Common myeloid progenitor, CD34-positive (primary cell): ENCODE measurements around the gene ROCK1.

ENCODE experiments used
- CTCF ChIA-PET: fragments of 350-600 bp; sonication (Branson Sonifier 250); formaldehyde crosslinking; loops from one replicate; lab custom pipeline; 2021; ENCODE audit warnings: antibody characterized with exemption; lab: Charles Lee
- POLR2A ChIA-PET: fragments of 350-600 bp; sonication (Branson Sonifier 250); formaldehyde crosslinking; loops from one replicate; lab custom pipeline; 2021; ENCODE audit warnings: antibody characterized with exemption; lab: Charles Lee
- DNase-seq, 3 donors: peaks; one replicate each; pipeline versions ENCODE4 v3.0.0 to v3.0.0-alpha.2; 2013
- H3K27ac ChIP-seq, 2 experiments: 1 replicate in 1 of 2; 2 replicates in 1 of 2; pipeline ENCODE4 v1.7.0; 2013; ENCODE audit warnings: inconsistent platforms in 2 of 2, low read length in 2 of 2, mild to moderate bottlenecking in 2 of 2, low read depth in 1 of 2, moderate library complexity in 1 of 2; ENCODE audit not compliant: severe bottlenecking in 2 of 2, insufficient read depth in 1 of 2, poor library complexity in 1 of 2
- H3K27me3 ChIP-seq, 5 experiments: replicated peaks in 2 of 5; 1 replicate in 3 of 5; 2 replicates in 2 of 5; pipeline versions ENCODE4 v1.6.1 to v1.7.0; 2013; ENCODE audit warnings: low read length in 4 of 5, mild to moderate bottlenecking in 2 of 5, moderate library complexity in 2 of 5, inconsistent platforms in 1 of 5; ENCODE audit not compliant: insufficient read depth in 5 of 5, control insufficient read depth in 4 of 5
- H3K36me3 ChIP-seq, 4 experiments: 1 replicate in 2 of 4; 2 replicates in 2 of 4; pipeline versions ENCODE4 v1.6.1 to v1.7.0; 2013; ENCODE audit warnings: low read length in 3 of 4, control low read depth in 1 of 4, mild to moderate bottlenecking in 1 of 4; ENCODE audit not compliant: control insufficient read depth in 4 of 4, insufficient read depth in 4 of 4
- H3K4me1 ChIP-seq, 4 experiments: 1 replicate in 3 of 4; 2 replicates in 1 of 4; pipeline versions ENCODE4 v1.6.1 to v1.7.1; 2013; ENCODE audit warnings: low read length in 3 of 4, mild to moderate bottlenecking in 3 of 4, control low read depth in 1 of 4, inconsistent platforms in 1 of 4, moderate library complexity in 1 of 4; ENCODE audit not compliant: control insufficient read depth in 4 of 4, insufficient read depth in 4 of 4; ENCODE audit errors: control extremely low read depth in 1 of 4
- H3K4me3 ChIP-seq, 7 experiments: 1 replicate in 4 of 7; 2 replicates in 3 of 7; pipeline versions ENCODE4 v1.5.1 to v1.7.0; 2013; ENCODE audit warnings: mild to moderate bottlenecking in 7 of 7, low read length in 6 of 7, moderate library complexity in 6 of 7, inconsistent platforms in 2 of 7, low read depth in 2 of 7, control low read depth in 1 of 7; ENCODE audit not compliant: insufficient read depth in 4 of 7, control insufficient read depth in 1 of 7; ENCODE audit errors: extremely low read depth in 1 of 7
- H3K9me3 ChIP-seq, 5 experiments: 1 replicate in 4 of 5; 2 replicates in 1 of 5; pipeline versions ENCODE4 v1.6.1 to v1.7.1; 2013; ENCODE audit warnings: low read length in 4 of 5, mild to moderate bottlenecking in 2 of 5, inconsistent platforms in 1 of 5, low read depth in 1 of 5, moderate library complexity in 1 of 5; ENCODE audit not compliant: control insufficient read depth in 4 of 5, insufficient read depth in 2 of 5; ENCODE audit errors: control extremely low read depth in 1 of 5
- WGBS: methylation state at CpG from one replicate; pipeline ENCODE4 v1.1.5; 2013; ENCODE audit not compliant: insufficient coverage; 5-methylcytosine and 5-hydroxymethylcytosine counted together

Gene ROCK1

DNA sequence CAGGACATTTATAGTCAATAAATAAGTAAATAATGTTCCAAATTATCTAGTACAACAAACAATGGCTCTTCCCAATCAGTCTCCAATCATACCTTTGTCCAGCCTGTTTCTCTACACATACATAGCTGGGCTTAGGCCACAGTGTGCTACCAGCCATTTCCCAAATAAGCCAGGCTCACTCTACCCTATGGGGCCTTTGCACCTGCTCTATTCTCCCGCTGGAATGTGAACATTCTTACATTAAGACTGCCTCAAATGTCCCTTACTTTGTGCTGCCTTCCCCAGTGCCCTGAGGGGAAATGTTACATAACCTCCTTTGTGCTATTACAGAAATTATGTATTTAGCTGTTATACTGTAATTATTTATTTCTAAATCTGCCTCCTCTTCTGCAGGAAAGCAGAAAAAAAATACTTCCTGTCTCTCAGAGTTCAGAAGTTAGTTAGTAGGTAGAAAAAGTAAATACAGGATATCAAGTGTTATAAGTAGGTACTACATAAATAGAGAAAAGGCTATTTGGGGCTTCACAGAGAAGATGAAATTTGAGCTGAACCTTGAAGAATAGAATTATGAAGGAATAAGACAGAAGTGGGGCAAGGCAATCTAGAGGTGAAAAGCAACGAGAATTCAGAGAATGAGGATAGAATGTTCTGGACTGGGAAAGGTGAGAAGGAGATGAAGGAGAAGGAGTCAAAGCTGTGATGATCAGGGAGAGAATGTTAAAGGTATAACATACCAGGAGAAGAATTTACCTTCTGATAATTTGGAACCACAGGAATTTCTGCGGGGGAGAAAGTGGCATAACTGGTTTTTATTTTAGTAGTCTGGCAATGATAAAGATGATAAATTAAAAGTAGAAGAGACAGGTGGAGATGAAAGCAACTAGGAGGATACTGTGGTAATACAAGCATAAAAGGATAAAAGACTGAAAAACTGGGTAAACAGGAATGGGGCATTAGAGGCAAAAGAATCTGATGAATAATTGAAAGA lies 37.0 kb downstream of the ROCK1 start:
- peak in 1 of 3 donors; percentile 7 for DNase-seq
- POLR2A ChIA-PET: no interaction called here
- WGBS: 81% methylated on average over 2 of the region's 3 CpGs
- H3K4me1 ChIP-seq: peaks cover 12 to 32% (median 27%) of the 10 kb centered on the region in 4 experiments
- H3K27ac ChIP-seq: peak overlapping the region in 1 of 2 experiments; percentile 36
- peak overlapping the region in 3 of 7 experiments; percentile 2 to 38 (median 2) for H3K4me3 ChIP-seq
- no peaks in the 10 kb centered on the region for H3K9me3 ChIP-seq
- H3K36me3 ChIP-seq: no peaks in the 10 kb centered on the region
- H3K27me3 ChIP-seq: no peaks in the 10 kb centered on the region
- CTCF ChIA-PET: interaction anchor here (0.9 to 1.6 kb wide), 2 partner anchors 18 to 21 kb away, joined by 3 to 4 read pairs; no protein-coding TSS in a partner anchor

DNA sequence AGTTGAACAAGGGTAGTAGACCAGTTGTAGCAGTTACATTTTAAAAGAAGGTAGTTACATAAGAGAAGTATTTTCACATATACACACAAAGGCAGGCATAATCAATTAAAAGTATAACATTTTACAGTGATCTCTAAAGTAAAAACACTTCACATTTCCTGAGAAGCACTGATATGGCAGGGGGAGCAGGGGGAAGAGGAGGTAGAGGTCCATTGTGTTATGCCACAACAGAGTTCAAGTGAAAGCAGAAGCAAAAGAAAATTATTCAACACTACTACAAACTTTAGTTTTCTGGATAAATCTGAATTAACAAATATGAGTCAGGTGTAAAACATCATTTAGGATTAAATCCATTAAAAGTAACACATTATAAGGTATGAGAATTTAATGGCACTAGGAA lies 38.4 kb downstream of the ROCK1 start:
- ChIA-PET POLR2A (no interaction called here), CTCF (interaction anchor here (1.4 kb wide), 1 partner anchor 8 kb away, joined by 3 read pairs; no protein-coding TSS in a partner anchor)
- H3K4me3 ChIP-seq: no peak overlapping the region
- peak in 2 of 3 donors; percentile 31 to 39 for DNase-seq
- H3K27ac ChIP-seq: no peak overlapping the region
- no peaks in the 10 kb centered on the region for H3K36me3 ChIP-seq
- no peaks in the 10 kb centered on the region for H3K27me3 ChIP-seq
- peaks cover 12 to 26% (median 23%) of the 10 kb centered on the region in 4 experiments for H3K4me1 ChIP-seq
- no peaks in the 10 kb centered on the region for H3K9me3 ChIP-seq

GRCh38 chr18:21071071-21071470 lies 40.5 kb downstream of the ROCK1 start:
- H3K36me3 ChIP-seq: peaks cover 2 to 6% (median 4%) of the 10 kb centered on the region in 4 experiments
- H3K27me3 ChIP-seq: no peaks in the 10 kb centered on the region
- ChIA-PET CTCF (interaction anchor here (2.1 kb wide), 1 partner anchor 17 kb away, joined by 5 read pairs; no protein-coding TSS in a partner anchor), POLR2A (interaction anchor here (0.7 kb wide), 1 partner anchor 747 kb away, joined by 4 read pairs; no protein-coding TSS in a partner anchor)
- DNase-seq: no peak
- H3K4me3 ChIP-seq: no peak overlapping the region
- 94% methylated on average over 4 of the region's 4 CpGs for WGBS
- no peaks in the 10 kb centered on the region for H3K9me3 ChIP-seq
- H3K4me1 ChIP-seq: peaks cover 12 to 26% (median 23%) of the 10 kb centered on the region in 4 experiments
- H3K27ac ChIP-seq: no peak overlapping the region

DNA sequence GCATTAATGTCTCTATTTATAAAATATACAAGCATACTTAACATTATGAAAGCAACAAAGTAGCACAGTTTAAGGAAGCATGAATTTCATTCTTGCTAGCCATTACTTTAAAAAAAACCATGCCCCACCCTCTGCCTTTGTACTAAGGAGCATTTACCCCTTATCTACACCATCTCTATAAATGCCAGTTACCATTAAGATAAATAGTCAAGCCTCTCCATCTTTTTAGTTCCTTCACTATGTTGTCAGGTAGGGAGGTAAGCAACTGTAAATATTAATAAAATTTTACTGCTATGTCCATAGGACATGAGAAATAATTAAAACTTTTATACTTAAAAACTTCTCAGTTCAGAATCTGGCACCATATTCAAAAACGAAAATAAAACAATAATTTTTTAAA lies 42.1 kb downstream of the ROCK1 start:
- POLR2A ChIA-PET: no interaction called here
- Histone ChIP-seq H3K9me3 (no peaks in the 10 kb centered on the region), H3K27me3 (no peaks in the 10 kb centered on the region), H3K27ac (no peak overlapping the region), H3K36me3 (peaks cover 2 to 6% (median 4%) of the 10 kb centered on the region in 4 experiments), H3K4me3 (no peak overlapping the region), H3K4me1 (peaks cover 8 to 14% (median 13%) of the 10 kb centered on the region in 4 experiments)
- CTCF ChIA-PET: no interaction called here
- WGBS: no CpG with 5 or more reads among the region's 1 CpG
- DNase-seq: no peak

GRCh38 chr18:21064347-21064746 lies 47.3 kb downstream of the ROCK1 start:
- ChIA-PET CTCF (interaction anchor here (0.9 to 1.7 kb wide), 3 partner anchors 10 to 15 kb away, joined by 3 to 4 read pairs (median 4); no protein-coding TSS in a partner anchor), POLR2A (no interaction called here)
- no peak for DNase-seq
- Histone ChIP-seq H3K27ac (no peak overlapping the region), H3K27me3 (no peaks in the 10 kb centered on the region), H3K36me3 (peaks cover 6 to 23% (median 11%) of the 10 kb centered on the region in 4 experiments), H3K4me3 (no peak overlapping the region), H3K4me1 (no peaks in the 10 kb centered on the region), H3K9me3 (peaks cover 0 to 3% (median 0%) of the 10 kb centered on the region in 5 experiments)

DNA sequence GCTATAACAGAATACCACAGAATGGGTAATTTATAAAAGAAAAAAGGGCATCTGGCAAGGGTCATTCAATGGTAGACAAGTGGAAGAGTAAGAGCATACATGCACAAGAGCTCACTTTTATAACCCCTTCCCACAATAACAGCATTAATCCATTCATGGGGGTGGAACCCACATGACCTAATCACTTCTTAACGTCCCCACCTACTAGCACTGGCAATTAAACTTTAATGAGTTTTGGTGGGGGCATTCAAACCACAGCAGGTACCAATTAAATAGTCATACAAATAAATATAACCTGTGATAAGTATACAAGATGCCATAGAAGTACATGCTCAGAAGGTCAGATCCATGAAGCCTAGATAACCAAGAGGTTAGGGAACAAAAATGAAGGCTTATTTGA lies 48.6 kb downstream of the ROCK1 start:
- ChIA-PET CTCF (interaction anchor here (0.9 to 1.2 kb wide), 3 partner anchors 8 to 48 kb away, joined by 3 to 4 read pairs (median 3); partner anchors contain the start of gene ROCK1), POLR2A (no interaction called here)
- DNase-seq: no peak
- peaks cover 0 to 3% (median 0%) of the 10 kb centered on the region in 5 experiments for H3K9me3 ChIP-seq
- no peaks in the 10 kb centered on the region for H3K4me1 ChIP-seq
- no peak overlapping the region for H3K4me3 ChIP-seq
- H3K36me3 ChIP-seq: peaks cover 8 to 23% (median 11%) of the 10 kb centered on the region in 4 experiments
- WGBS: no CpG with 5 or more reads among the region's 1 CpG
- no peak overlapping the region for H3K27ac ChIP-seq
- no peaks in the 10 kb centered on the region for H3K27me3 ChIP-seq
